K562 (cell line): ENCODE results near the gene FRYL. TPM values are rescaled to one million over a fixed set of nuclear protein-coding genes. Genes with fewer than 3 reads are reported as not detected.

ENCODE experiments used
- E2F6 ChIP-seq, 2 experiments: IDR thresholded peaks; 2 replicates each; pipeline ENCODE4 v1.6.1; 2011; ENCODE audit warnings: borderline replicate concordance in 1 of 2, control low read depth in 1 of 2, low read depth in 1 of 2, low read length in 1 of 2, mild to moderate bottlenecking in 1 of 2, mixed read lengths in 1 of 2, moderate library complexity in 1 of 2; ENCODE audit not compliant: insufficient read depth in 1 of 2, insufficient read length in 1 of 2, poor library complexity in 1 of 2, severe bottlenecking in 1 of 2; ENCODE audit errors: extremely low read depth in 1 of 2
- FOXM1 ChIP-seq, 2 experiments: fragments of 450-650 bp in 1 of 2; sonication (generic) in 1 of 2; formaldehyde crosslinking in 1 of 2; IDR thresholded peaks; 2 replicates each; pipeline versions ENCODE4 v1.6.1 to v1.9.0; 2017 to 2022; ENCODE audit warnings: low read depth in 2 of 2, mild to moderate bottlenecking in 2 of 2, missing genetic modification reagents in 1 of 2, moderate library complexity in 1 of 2
- MAFK ChIP-seq: IDR thresholded peaks from 2 replicates; pipeline ENCODE4 v1.6.1; 2011; ENCODE audit warnings: low read length, improper control_type of control experiment
- PHF21A ChIP-seq: fragments of 450-650 bp; IDR thresholded peaks from 2 replicates; pipeline ENCODE4 v1.6.1; 2017; ENCODE audit warnings: low read depth, borderline replicate concordance
- RFX1 ChIP-seq: fragments of 450-650 bp; IDR thresholded peaks from 2 replicates; pipeline ENCODE4 v1.6.1; 2016; ENCODE audit warnings: mild to moderate bottlenecking, moderate library complexity
- STAT6 ChIP-seq: sonication (generic); formaldehyde crosslinking; IDR thresholded peaks from 2 replicates; pipeline ENCODE4 v1.8.1; 2023; ENCODE audit warnings: mild to moderate bottlenecking, missing genetic modification reagents
- TFAP4 ChIP-seq: sonication (generic); formaldehyde crosslinking; IDR thresholded peaks from 2 replicates; pipeline ENCODE4 v1.8.0; 2022; ENCODE audit warnings: missing genetic modification reagents, mild to moderate bottlenecking, moderate library complexity, borderline replicate concordance
- U2AF1 ChIP-seq: fragments of 200-400 bp; formaldehyde crosslinking; optimal IDR thresholded peaks from 2 replicates; pipeline ENCODE3; 2017; ENCODE audit warnings: mild to moderate bottlenecking, low read depth, low read length, moderate library complexity
- UBTF ChIP-seq, 2 experiments: IDR thresholded peaks; 2 replicates each; pipeline ENCODE4 v1.6.1; 2012; ENCODE audit warnings: improper control_type of control experiment in 2 of 2, low read depth in 2 of 2, low read length in 2 of 2, borderline replicate concordance in 1 of 2
- ZNF316 ChIP-seq: fragments of 450-650 bp; IDR thresholded peaks from 2 replicates; pipeline ENCODE4 v1.6.1; 2016
- polyA plus RNA-seq, 8 experiments: library from polyadenylated mRNA; depleted of rRNA in 4 of 8; stranded (reverse) in 5 of 8; unstranded in 3 of 8; fragments of >200 nt; fragmentation: Nextera tagmentation in 2 of 8; fragmentation: Illumina TruSeq in 1 of 8; extraction: Ambion mirVana in 2 of 8; extraction: Trizol in 1 of 8; gene quantifications; 2 replicates each; pipeline versions ENCODE4 v1.2.1 to v1.2.3, GENCODE V29; 2011 to 2014; ENCODE audit warnings: inconsistent platforms in 1 of 8, missing spikeins in 1 of 8
- total RNA-seq, 7 experiments: library from RNA; depleted of rRNA in 6 of 7; stranded (reverse); fragments of >200 nt in 6 of 7; fragmentation: Illumina TruSeq in 2 of 7; extraction: Trizol in 2 of 7; gene quantifications; 2 replicates each; pipeline versions ENCODE4 v1.2.1 to v1.2.3, GENCODE V29; 2011 to 2021; ENCODE audit warnings: low replicate concordance in 1 of 7

Gene FRYL
- total and polyA plus RNA-seq, 9 of the 15 experiments (the other 6 are each of a cell fraction or from before 2014, with no cell fraction given), result 7.2 to 34.9 (median 15.9) TPM

- TF ChIP-seq TFAP4 (CRISPR knock-in tag), result peak; percentile 28; the same call in 1 of the 2 replicates
- no peak for TF ChIP-seq STAT6 (CRISPR knock-in tag)
- TF ChIP-seq UBTF (IDR thresholded peaks at IDR 0.05; ENCODE audit: borderline replicate concordance in 1 of 2, low read depth in 2 of 2, low read length in 2 of 2), result 0 out of 4 replicates have a peak, but pooled peaks of 1 of the 2 experiments have one; percentile 27
- TF ChIP-seq RFX1, result no peak
- peak; percentile 50 for TF ChIP-seq MAFK
- no peak for TF ChIP-seq U2AF1
- TF ChIP-seq FOXM1 (IDR thresholded peaks at IDR 0.05; ENCODE audit: low read depth), result no peak
- 0 out of 2 replicates have a peak, but pooled peaks have one; percentile 12 for TF ChIP-seq FOXM1 (CRISPR knock-in tag; IDR thresholded peaks at IDR 0.05; ENCODE audit: low read depth)
- peak in 1 of 2 experiments; percentile 2 for TF ChIP-seq E2F6 (IDR thresholded peaks at IDR 0.05; ENCODE audit: borderline replicate concordance in 1 of 2, extremely low read depth in 1 of 2, insufficient read depth in 1 of 2, insufficient read length in 1 of 2, low read depth in 1 of 2, low read length in 1 of 2, poor library complexity in 1 of 2, severe bottlenecking in 1 of 2)
- TF ChIP-seq ZNF316, result peak; percentile 88
- 0 out of 2 replicates have a peak, but pooled peaks have one; percentile 17 for TF ChIP-seq PHF21A
These were observed 295.4 kb downstream of the FRYL start (continued) for GRCh38 chr4:48484494-48485168.
